Heart left ventricle (tissue), 16 donors: ENCODE measurements around the gene ADA. TPM values are rescaled to one million over a fixed set of nuclear protein-coding genes. Genes with fewer than 3 reads are reported as not detected.

Source experiments
- ATAC-seq, 4 donors: fragments of 200-7000 bp; cut with Tn5 transposase; one replicate each; pipeline ENCODE4 v1.9.1; 2020 to 2022; ENCODE audit warnings: moderate library complexity in 4 of 4, mild to moderate bottlenecking in 3 of 4, moderate number of reproducible peaks in 1 of 4
- DNase-seq, 5 donors: peaks; one replicate each; pipeline ENCODE4 v3.0.0-alpha.2; 2020
- H3K27ac ChIP-seq, 12 donors: fragments of 200-600 bp; sonication (generic) in 4 of 12; one replicate each; pipeline versions ENCODE4 v1.5.0 to v1.8.0; 2016 to 2022; ENCODE audit warnings: mild to moderate bottlenecking in 2 of 12
- H3K27me3 ChIP-seq, 9 donors: fragments of 200-600 bp; sonication (generic) in 2 of 9; one replicate each; pipeline versions ENCODE4 v1.5.1 to v1.8.0; 2016 to 2022; ENCODE audit warnings: mild to moderate bottlenecking in 3 of 9
- H3K36me3 ChIP-seq, 9 donors: fragments of 200-600 bp; sonication (generic) in 2 of 9; one replicate each; pipeline versions ENCODE4 v1.5.0 to v1.8.0; 2018 to 2022; ENCODE audit warnings: mild to moderate bottlenecking in 2 of 9
- H3K4me1 ChIP-seq, 12 donors: fragments of 200-600 bp; sonication (generic) in 4 of 12; one replicate each; pipeline versions ENCODE4 v1.5.0 to v1.8.0; 2016 to 2022; ENCODE audit warnings: mild to moderate bottlenecking in 3 of 12
- H3K4me3 ChIP-seq, 12 donors: fragments of 200-600 bp; sonication (generic) in 4 of 12; one replicate each; pipeline versions ENCODE4 v1.5.0 to v1.8.0; 2017 to 2022; ENCODE audit warnings: mild to moderate bottlenecking in 9 of 12, moderate library complexity in 4 of 12
- H3K9me3 ChIP-seq, 12 donors: fragments of 200-600 bp; sonication (generic) in 4 of 12; one replicate each; pipeline versions ENCODE4 v1.5.0 to v1.8.0; 2016 to 2022; ENCODE audit warnings: mild to moderate bottlenecking in 1 of 12
- CTCF ChIP-seq, 12 donors: fragments of 200-600 bp; sonication (generic) in 4 of 12; IDR thresholded peaks; one replicate each; pipeline versions ENCODE4 v1.5.0 to v1.8.0; 2018 to 2022; ENCODE audit warnings: antibody characterized with exemption in 12 of 12, mild to moderate bottlenecking in 5 of 12
- POLR2A ChIP-seq, 2 donors: fragments of 450-650 bp; IDR thresholded peaks; one replicate each; pipeline ENCODE4 v1.6.1; 2017; ENCODE audit warnings: antibody characterized with exemption in 2 of 2, mild to moderate bottlenecking in 2 of 2, moderate library complexity in 2 of 2
- WGBS, 4 donors: extraction: QIAGEN DNeasy Blood & Tissue Kit in 2 of 4; methylation state at CpG; one replicate each; pipeline versions ENCODE4 v1.1.5 to v1.1.7; 2013 to 2018; 5-methylcytosine and 5-hydroxymethylcytosine counted together
- intact Hi-C, 10 donors: fragments of 100-400 bp; cut with DNase I; formaldehyde crosslinking; loops; one replicate each; pipeline versions ENCODE4 v1.11.1 to v1.14.2; 2022
- polyA plus RNA-seq, 2 donors: library from polyadenylated mRNA; stranded (reverse); fragments of 200-250 nt; gene quantifications; one replicate each; pipeline ENCODE4 v1.2.3, GENCODE V29; 2013
- total RNA-seq, 9 donors: library from RNA; depleted of rRNA in 2 of 9; stranded (reverse); fragments of >200 nt in 2 of 9; fragmentation: NEBNext Ultra II Directional in 3 of 9; extraction: Animal tissue kit (Norgen Biotek cat#: 25700) in 3 of 9; gene quantifications; one replicate each; pipeline versions ENCODE4 v1.1.0 to v1.2.4, GENCODE V29; 2016 to 2023
- donor health status: ischemic (EF 13 %, LVEDD 7.1; RV severe dilation, severe dysfunction).
- donor health status: healthy with polysubstance abuse.
- donor health status: DM: no; HTN: yes; CAD: no.
- donor health status: DM: no; HTN: no; CAD: no.
- donor health status: ischemic (EF 25% LVEDD 6.9; RV normal size, moderate dysfunction).
- donor health status: ischemic (EF 25% LVEDD 5.7; RV mildly dilated, moderate dysfunction).
- donor health status: healthy.
- donor health status: DM: yes; HTN: yes; CAD: no.
- donor health status: ischemic (EF 35%, LVEDD 5.7; RV mildly dilated, moderate dysfunction).
- donor health status: nonischemic (EF 11% LVEDD 7.7; RV severe dilation, severe dysfunction).
- donor health status: DM: yes; HTN: yes; CAD: no.
- donor health status: PGD.
- donor health status: ischemic (EF 29% LVEDD 5.4; RV normal size, mild dysfunction).
- donor health status: nonischemic (EF 23%, LVEDD 6.1; RV moderate dilation, normal function).

Gene ADA
- total and polyA plus RNA-seq, 11 donors = 2.5 to 11.5 (median 6.4) TPM

GRCh38 chr20:44584162-44584561 lies 67.3 kb downstream of the ADA start:
- TF ChIP-seq POLR2A (IDR thresholded peaks at IDR 0.05) (no peak), CTCF (IDR thresholded peaks at IDR 0.05) (peak in 1 of 12 donors; percentile 15)
- H3K27ac ChIP-seq = peak overlapping the region; percentile 82 to 96 (median 92)
- peak overlapping the region; percentile 40 to 72 (median 64) for H3K4me3 ChIP-seq
- peaks cover 5 to 86% (median 71%) of the 10 kb centered on the region in 12 donors for H3K4me1 ChIP-seq
- WGBS, 4 donors = 45 to 61% (median 53%) methylated on average over 4 of the region's 4 CpGs
- DNase-seq (no peak), ATAC-seq (no peak)
- H3K27me3 ChIP-seq = no peaks in the 10 kb centered on the region
- peaks cover 0 to under 1% (median 0%) of the 10 kb centered on the region in 9 donors for H3K36me3 ChIP-seq
- intact Hi-C loops = no loop called here
- no peaks in the 10 kb centered on the region for H3K9me3 ChIP-seq

- H3K27ac ChIP-seq = peak overlapping the region; percentile 82 to 96 (median 92)
- intact Hi-C loops = loop anchor here in 4 of 10 donors (2.0 kb wide), 2 partner anchors 16 to 18 kb away; no protein-coding TSS in a partner anchor
- WGBS, 4 donors = 9 to 43% (median 15%) methylated on average over 1 of the region's 1 CpG
- peaks cover 5 to 80% (median 66%) of the 10 kb centered on the region in 12 donors for H3K4me1 ChIP-seq
- no peaks in the 10 kb centered on the region for H3K9me3 ChIP-seq
- TF ChIP-seq CTCF (IDR thresholded peaks at IDR 0.05) (no peak), POLR2A (IDR thresholded peaks at IDR 0.05) (no peak)
- no peaks in the 10 kb centered on the region for H3K27me3 ChIP-seq
- ATAC-seq (no peak), DNase-seq (no peak)
- H3K4me3 ChIP-seq = peak overlapping the region; percentile 40 to 72 (median 64)
- no peaks in the 10 kb centered on the region for H3K36me3 ChIP-seq
Observed at GRCh38 chr20:44583157-44583556, 68.3 kb downstream of the ADA start.

GRCh38 chr20:44582311-44583025 lies 69.0 kb downstream of the ADA start, which contains the start of gene PKIG:
Gene PKIG (plus strand): TSS chr20:44582579. CDS start chr20:44614557, 31,978 bp downstream.
- ATAC-seq (peak; percentile 81 to 93 (median 89)), DNase-seq (peak in 4 of 5 donors; percentile 57 to 81 (median 71))
- Histone ChIP-seq H3K9me3 (no peaks in the 10 kb centered on the region), H3K27ac (peak within 1 kb of the TSS; percentile 82 to 96 (median 92)), H3K4me3 (peak within 1 kb of the TSS; percentile 40 to 72 (median 64)), H3K36me3 (no peaks in the 10 kb centered on the region), H3K27me3 (no peaks in the 10 kb centered on the region), H3K4me1 (peaks cover 5 to 74% (median 60%) of the 10 kb centered on the region in 12 donors)
- intact Hi-C loops = loop anchor here in 4 of 10 donors (2.0 kb wide), 2 partner anchors 16 to 18 kb away; no protein-coding TSS in a partner anchor
- peak in 1 of 2 donors; percentile 87 for TF ChIP-seq POLR2A (IDR thresholded peaks at IDR 0.05)
- no peak for TF ChIP-seq CTCF (IDR thresholded peaks at IDR 0.05)
- WGBS, 4 donors = 3 to 16% (median 5%) methylated on average over 6 of the region's 6 CpGs

- TF ChIP-seq POLR2A (IDR thresholded peaks at IDR 0.05) (no peak), CTCF (IDR thresholded peaks at IDR 0.05) (no peak)
- no peaks in the 10 kb centered on the region for H3K36me3 ChIP-seq
- ATAC-seq (no peak), DNase-seq (no peak)
- H3K4me1 ChIP-seq = peaks cover 5 to 74% (median 59%) of the 10 kb centered on the region in 12 donors
- peak overlapping the region in 6 of 12 donors; percentile 59 to 72 (median 65) for H3K4me3 ChIP-seq
- H3K27ac ChIP-seq = peak overlapping the region; percentile 82 to 96 (median 92)
- WGBS, 4 donors = 49 to 81% (median 65%) methylated on average over 1 of the region's 1 CpG
- intact Hi-C loops = no loop called here
- no peaks in the 10 kb centered on the region for H3K9me3 ChIP-seq
- no peaks in the 10 kb centered on the region for H3K27me3 ChIP-seq
Observed at GRCh38 chr20:44581515-44581914, 70.0 kb downstream of the ADA start.
